Keratinocyte (primary cell): ENCODE data around the gene GOLGA8H.
"Not testable (repeated sequence)": the region's sequence is repeated elsewhere in the genome, so short reads cannot be mapped to it uniquely, and the experiment has no call there.

Experiments used
- EZH2 ChIP-seq: IDR thresholded peaks from one replicate; pipeline ENCODE4 v1.6.1; 2012; ENCODE audit warnings: inconsistent platforms, mild to moderate bottlenecking, low read length, moderate library complexity
- TF ChIP-seq, protein P1 (sequence below), 3 experiments: IDR thresholded peaks in 1 of 3; conservative IDR thresholded peaks in 1 of 3; optimal IDR thresholded peaks in 1 of 3; 2 replicates in 2 of 3; 3 replicates in 1 of 3; pipeline versions ENCODE3 to v1.5.1; 2011; ENCODE audit warnings: low read length in 3 of 3, mild to moderate bottlenecking in 3 of 3, moderate library complexity in 2 of 3, control low read depth in 1 of 3, inconsistent platforms in 1 of 3; ENCODE audit not compliant: insufficient read depth in 2 of 3; ENCODE audit errors: extremely low read depth in 1 of 3

DNA sequence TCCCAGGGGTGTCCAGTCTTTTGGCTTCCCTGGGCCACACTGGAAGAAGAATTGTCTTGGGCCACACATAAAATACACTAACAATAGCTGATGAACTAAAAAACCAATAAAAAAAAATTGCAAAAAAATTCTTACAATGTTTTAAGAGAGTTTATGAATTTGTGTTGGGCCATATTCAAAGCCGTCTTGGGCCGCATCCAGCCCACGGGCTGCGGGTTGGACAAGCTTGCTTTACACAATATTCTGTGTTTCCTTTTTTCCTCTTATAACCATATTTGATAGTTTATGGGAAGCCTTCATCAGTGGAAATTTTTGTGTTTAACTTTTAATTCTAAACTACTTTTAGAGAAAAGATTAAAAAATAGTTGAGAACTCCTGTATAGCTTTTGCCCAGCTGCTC, 23.1 kb upstream of the GOLGA8H start:
- TF ChIP-seq, protein P1, sequence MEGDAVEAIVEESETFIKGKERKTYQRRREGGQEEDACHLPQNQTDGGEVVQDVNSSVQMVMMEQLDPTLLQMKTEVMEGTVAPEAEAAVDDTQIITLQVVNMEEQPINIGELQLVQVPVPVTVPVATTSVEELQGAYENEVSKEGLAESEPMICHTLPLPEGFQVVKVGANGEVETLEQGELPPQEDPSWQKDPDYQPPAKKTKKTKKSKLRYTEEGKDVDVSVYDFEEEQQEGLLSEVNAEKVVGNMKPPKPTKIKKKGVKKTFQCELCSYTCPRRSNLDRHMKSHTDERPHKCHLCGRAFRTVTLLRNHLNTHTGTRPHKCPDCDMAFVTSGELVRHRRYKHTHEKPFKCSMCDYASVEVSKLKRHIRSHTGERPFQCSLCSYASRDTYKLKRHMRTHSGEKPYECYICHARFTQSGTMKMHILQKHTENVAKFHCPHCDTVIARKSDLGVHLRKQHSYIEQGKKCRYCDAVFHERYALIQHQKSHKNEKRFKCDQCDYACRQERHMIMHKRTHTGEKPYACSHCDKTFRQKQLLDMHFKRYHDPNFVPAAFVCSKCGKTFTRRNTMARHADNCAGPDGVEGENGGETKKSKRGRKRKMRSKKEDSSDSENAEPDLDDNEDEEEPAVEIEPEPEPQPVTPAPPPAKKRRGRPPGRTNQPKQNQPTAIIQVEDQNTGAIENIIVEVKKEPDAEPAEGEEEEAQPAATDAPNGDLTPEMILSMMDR (optimal IDR thresholded peaks at IDR 0.05 in 1 of 3, IDR thresholded peaks at IDR 0.05 in 1 of 3, conservative IDR thresholded peaks at IDR 0.05 in 1 of 3; ENCODE audit: extremely low read depth in 1 of 3, insufficient read depth in 2 of 3, low read length in 3 of 3) = not testable (repeated sequence)
- TF ChIP-seq EZH2 = not testable (repeated sequence)
